ENCODE measurements around the gene LOC128125822.

GRCh38 chr6:63580704-63580961, 8.4 kb downstream of the LOC128125822 start:
- no peak for TF ChIP-seq EP300 (conservative IDR thresholded peaks at IDR 0.05; ENCODE audit: poor library complexity, severe bottlenecking)
- no peak for TF ChIP-seq CTCF (IDR thresholded peaks at IDR 0.05; ENCODE audit: poor library complexity, severe bottlenecking)
- TF ChIP-seq POLR2AphosphoS5 (IDR thresholded peaks at IDR 0.05) = no peak
- TF ChIP-seq REST (IDR thresholded peaks at IDR 0.05; ENCODE audit: borderline replicate concordance) = no peak
- TF ChIP-seq EZH2 (IDR thresholded peaks at IDR 0.05; ENCODE audit: borderline replicate concordance, insufficient read depth, low read length, poor library complexity, severe bottlenecking) = no peak
- no peak for TF ChIP-seq SMC3 (conservative IDR thresholded peaks at IDR 0.05; ENCODE audit: poor library complexity)
- TF ChIP-seq TAF1 (IDR thresholded peaks at IDR 0.05; ENCODE audit: low read depth) = no peak
- TF ChIP-seq RAD21 (conservative IDR thresholded peaks at IDR 0.05) = no peak

Measured in neural cell (in vitro differentiated cells).